Testis (tissue), 3 donors: Measurements from ENCODE around the gene UBE2E2. TPM values are rescaled to one million over a fixed set of nuclear protein-coding genes. Genes with fewer than 3 reads are reported as not detected.

Experiments
- DNase-seq: peaks from one replicate; pipeline ENCODE4 v3.0.0-alpha.2; 2019
- H3K27ac ChIP-seq, 2 donors: fragments of 200-600 bp; sonication (generic); one replicate each; pipeline ENCODE4 v1.5.1; 2019
- H3K27me3 ChIP-seq: fragments of 200-600 bp; sonication (generic); one replicate; pipeline ENCODE4 v1.5.1; 2019
- H3K36me3 ChIP-seq: fragments of 200-600 bp; sonication (generic); one replicate; pipeline ENCODE4 v1.5.1; 2017; ENCODE audit warnings: low read depth; ENCODE audit errors: missing control alignments
- H3K4me1 ChIP-seq: fragments of 200-600 bp; sonication (generic); one replicate; pipeline ENCODE4 v1.5.1; 2019
- H3K4me3 ChIP-seq, 2 donors: fragments of 200-600 bp; sonication (generic); one replicate each; pipeline ENCODE4 v1.5.1; 2017 to 2019
- H3K9me3 ChIP-seq: fragments of 200-600 bp; sonication (generic); one replicate; pipeline ENCODE4 v1.5.1; 2017
- CTCF ChIP-seq, 3 experiments: fragments of 450-650 bp in 2 of 3; fragments of 200-600 bp in 1 of 3; sonication (generic) in 1 of 3; IDR thresholded peaks; one replicate each; pipeline ENCODE4 v1.5.1; 2016 to 2019; ENCODE audit warnings: antibody characterized with exemption in 3 of 3, mild to moderate bottlenecking in 2 of 3, moderate library complexity in 1 of 3
- POLR2A ChIP-seq: fragments of 450-650 bp; IDR thresholded peaks from one replicate; pipeline ENCODE4 v1.6.1; 2017; ENCODE audit warnings: antibody characterized with exemption, mild to moderate bottlenecking, moderate library complexity
- WGBS, 2 donors: methylation state at CpG; one replicate each; pipeline ENCODE4 v1.1.5; 2018; 5-methylcytosine and 5-hydroxymethylcytosine counted together
- intact Hi-C: fragments of 100-400 bp; cut with DNase I; formaldehyde crosslinking; loops from one replicate; pipeline ENCODE4 v1.15.1; 2023; ENCODE audit warnings: low total_unique reads
- polyA plus RNA-seq: library from polyadenylated mRNA; stranded (reverse); fragments of 350-450 nt; fragmentation: Illumina TruSeq; extraction: RNeasy Lipid Tissue Mini Kit (QIAGEN cat#74804); gene quantifications from one replicate; pipeline ENCODE4 v1.2.3, GENCODE V29; 2014; ENCODE audit warnings: low read depth, low replicate concordance; ENCODE audit not compliant: insufficient read depth
- total RNA-seq, 2 donors: library from RNA; depleted of rRNA; stranded (reverse); fragments of >200 nt; gene quantifications; one replicate each; pipeline ENCODE4 v1.2.3, GENCODE V29; 2016

The UBE2E2 gene
- total and polyA plus RNA-seq, 3 donors from 2014 or later, result 45.5 to 94.2 (median 48.7) TPM

GRCh38 chr3:23590424-23591273 is 387.5 kb downstream of the UBE2E2 start:
- H3K27me3 ChIP-seq, result no peaks in the 10 kb centered on the region
- TF ChIP-seq POLR2A (no peak), CTCF (IDR thresholded peaks at IDR 0.05) (no peak)
- no peak overlapping the region for H3K4me3 ChIP-seq
- no peaks in the 10 kb centered on the region for H3K36me3 ChIP-seq
- H3K9me3 ChIP-seq, result no peaks in the 10 kb centered on the region
- no peaks in the 10 kb centered on the region for H3K4me1 ChIP-seq
- DNase-seq, result no peak
- intact Hi-C loops, result no loop called here
- 69 to 76% methylated on average over 8 of the region's 8 CpGs for WGBS, 2 donors
- H3K27ac ChIP-seq, result no peak overlapping the region

GRCh38 chr3:23591374-23591773 is 388.2 kb downstream of the UBE2E2 start:
- Histone ChIP-seq H3K27ac (no peak overlapping the region), H3K4me1 (no peaks in the 10 kb centered on the region), H3K4me3 (no peak overlapping the region), H3K9me3 (no peaks in the 10 kb centered on the region), H3K36me3 (no peaks in the 10 kb centered on the region), H3K27me3 (no peaks in the 10 kb centered on the region)
- no peak for DNase-seq
- 94 to 98% methylated on average over 2 of the region's 2 CpGs for WGBS, 2 donors
- intact Hi-C loops, result no loop called here
- TF ChIP-seq POLR2A (no peak), CTCF (IDR thresholded peaks at IDR 0.05) (no peak)

GRCh38 chr3:23592961-23593931 is 390.1 kb downstream of the UBE2E2 start:
- no peak overlapping the region for H3K27ac ChIP-seq
- TF ChIP-seq POLR2A, result no peak
- TF ChIP-seq CTCF (IDR thresholded peaks at IDR 0.05), result no peak
- no peaks in the 10 kb centered on the region for H3K4me1 ChIP-seq
- no peaks in the 10 kb centered on the region for H3K36me3 ChIP-seq
- WGBS, 2 donors, result 86 to 87% methylated on average over 5 of the region's 5 CpGs
- DNase-seq, result no peak
- H3K4me3 ChIP-seq, result no peak overlapping the region
- H3K9me3 ChIP-seq, result no peaks in the 10 kb centered on the region
- no peaks in the 10 kb centered on the region for H3K27me3 ChIP-seq
- intact Hi-C loops, result no loop called here

- intact Hi-C loops, result no loop called here
- TF ChIP-seq CTCF (IDR thresholded peaks at IDR 0.05), result no peak
- TF ChIP-seq POLR2A, result no peak
- Histone ChIP-seq H3K27ac (no peak overlapping the region), H3K4me3 (no peak overlapping the region), H3K36me3 (no peaks in the 10 kb centered on the region), H3K9me3 (no peaks in the 10 kb centered on the region), H3K27me3 (no peaks in the 10 kb centered on the region), H3K4me1 (no peaks in the 10 kb centered on the region)
- no peak for DNase-seq
- WGBS, 2 donors, result 52 to 55% methylated on average over 4 of the region's 4 CpGs
Observed at GRCh38 chr3:23594066-23594465, 390.9 kb downstream of the UBE2E2 start.
